CD8-positive, alpha-beta memory T cell (primary cell): ENCODE results near the gene SNX20. TPM values are rescaled to one million over a fixed set of nuclear protein-coding genes. Genes with fewer than 3 reads are reported as not detected.

Experiments used
- CTCF ChIA-PET: fragments of 350-600 bp; sonication (Branson Sonifier 250); formaldehyde crosslinking; loops from one replicate; lab custom pipeline; 2021; ENCODE audit warnings: antibody characterized with exemption; lab: Charles Lee
- POLR2A ChIA-PET: fragments of 350-600 bp; sonication (Branson Sonifier 250); formaldehyde crosslinking; loops from one replicate; lab custom pipeline; 2021; ENCODE audit warnings: antibody characterized with exemption; lab: Charles Lee
- DNase-seq, 5 donors: peaks; one replicate each; pipeline versions ENCODE4 v3.0.0 to v3.0.0-alpha.2; 2020 to 2022; ENCODE audit warnings: mixed read lengths in 1 of 5
- H3K27ac ChIP-seq: one replicate; pipeline ENCODE4 v1.7.0; 2013; ENCODE audit warnings: low read depth, mild to moderate bottlenecking, low read length, moderate library complexity
- H3K27me3 ChIP-seq: 2 replicates; pipeline ENCODE4 v1.7.0; 2013; ENCODE audit warnings: low read length, mild to moderate bottlenecking; ENCODE audit not compliant: insufficient read depth, poor library complexity, severe bottlenecking
- H3K36me3 ChIP-seq: 2 replicates; pipeline ENCODE4 v1.7.0; 2013; ENCODE audit warnings: mild to moderate bottlenecking, low read length, moderate library complexity; ENCODE audit not compliant: insufficient read depth
- H3K4me1 ChIP-seq: 2 replicates; pipeline ENCODE4 v1.7.0; 2013; ENCODE audit warnings: mild to moderate bottlenecking, low read length, moderate library complexity; ENCODE audit not compliant: insufficient read depth
- H3K4me3 ChIP-seq: 2 replicates; pipeline ENCODE4 v1.7.0; 2013; ENCODE audit warnings: mild to moderate bottlenecking, low read length
- H3K9me3 ChIP-seq: 2 replicates; pipeline ENCODE4 v1.7.0; 2013; ENCODE audit warnings: mild to moderate bottlenecking, low read length
- H3K27ac Mint-ChIP-seq, 8 donors: one replicate each; pipeline ENCODE4 v1.8.0; 2020 to 2021; ENCODE audit warnings: mixed read lengths in 8 of 8, mild to moderate bottlenecking in 6 of 8, inconsistent platforms in 3 of 8, moderate library complexity in 3 of 8
- H3K27me3 Mint-ChIP-seq, 2 donors: one replicate each; pipeline ENCODE4 v1.8.0; 2020 to 2021; ENCODE audit warnings: mixed read lengths in 2 of 2, mild to moderate bottlenecking in 1 of 2, moderate library complexity in 1 of 2
- H3K36me3 Mint-ChIP-seq, 3 donors: one replicate each; pipeline ENCODE4 v1.8.0; 2020 to 2021; ENCODE audit warnings: mixed read lengths in 3 of 3, inconsistent platforms in 1 of 3, mild to moderate bottlenecking in 1 of 3
- H3K4me1 Mint-ChIP-seq, 3 donors: one replicate each; pipeline ENCODE4 v1.8.0; 2020 to 2021; ENCODE audit warnings: mixed read lengths in 3 of 3, inconsistent platforms in 1 of 3, mild to moderate bottlenecking in 1 of 3
- H3K4me3 Mint-ChIP-seq, 7 donors: one replicate each; pipeline ENCODE4 v1.8.0; 2020 to 2021; ENCODE audit warnings: mixed read lengths in 7 of 7, mild to moderate bottlenecking in 6 of 7, moderate library complexity in 4 of 7, inconsistent platforms in 2 of 7
- H3K9me3 Mint-ChIP-seq, 5 donors: one replicate each; pipeline ENCODE4 v1.8.0; 2020 to 2022; ENCODE audit warnings: mixed read lengths in 5 of 5, mild to moderate bottlenecking in 3 of 5, moderate library complexity in 2 of 5, inconsistent platforms in 1 of 5
- polyA plus RNA-seq: library from polyadenylated mRNA; unstranded; fragments of 300-500 nt; fragmentation: Illumina TruSeq; gene quantifications from one replicate; pipeline ENCODE4 v1.2.3, GENCODE V29; 2021
- total RNA-seq, 2 experiments: library from RNA; stranded (reverse); gene quantifications; one replicate each; pipeline ENCODE4 v1.2.3, GENCODE V29; 2021

Gene SNX20
- total and polyA plus RNA-seq, 3 experiments from 2014 or later = 25.0 to 61.7 (median 27.8) TPM

- H3K9me3 Mint-ChIP-seq = no peaks in the 10 kb centered on the region
- peak; percentile 73 to 84 (median 76) for DNase-seq
- H3K27me3 ChIP-seq = no peaks in the 10 kb centered on the region
- H3K36me3 ChIP-seq = no peaks in the 10 kb centered on the region
- H3K36me3 Mint-ChIP-seq = peaks cover 3 to 21% (median 7%) of the 10 kb centered on the region in 3 donors
- CTCF ChIA-PET = interaction anchor here (0.6 to 8.1 kb wide), 66 partner anchors 8 to 645 kb away, joined by 3 to 116 read pairs (median 4); partner anchors contain the start of genes BRD7, CNEP1R1, CYLD and HEATR3
- POLR2A ChIA-PET = interaction anchor here (0.6 to 1.1 kb wide), 3 partner anchors 10 to 16 kb away, joined by 3 read pairs; partner anchors contain the start of gene SNX20
- H3K27ac ChIP-seq = peak overlapping the region; percentile 18
- peak overlapping the region in 7 of 8 donors; percentile 61 to 97 (median 83) for H3K27ac Mint-ChIP-seq
- H3K4me3 ChIP-seq = peak overlapping the region; percentile 76
- no peaks in the 10 kb centered on the region for H3K27me3 Mint-ChIP-seq
- no peaks in the 10 kb centered on the region for H3K9me3 ChIP-seq
- peaks cover 29 to 43% (median 38%) of the 10 kb centered on the region in 3 donors for H3K4me1 Mint-ChIP-seq
- peak overlapping the region; percentile 69 to 93 (median 84) for H3K4me3 Mint-ChIP-seq
- H3K4me1 ChIP-seq = peaks cover 30% of the 10 kb centered on the region
Measured at GRCh38 chr16:50665128-50665878, 15.8 kb downstream of the SNX20 start.

- H3K4me3 Mint-ChIP-seq = peak overlapping the region; percentile 26 to 93 (median 84)
- peaks cover 3 to 13% (median 7%) of the 10 kb centered on the region in 3 donors for H3K36me3 Mint-ChIP-seq
- no peaks in the 10 kb centered on the region for H3K27me3 Mint-ChIP-seq
- CTCF ChIA-PET = interaction anchor here (0.8 to 8.1 kb wide), 15 partner anchors 13 to 639 kb away, joined by 3 to 116 read pairs (median 10); partner anchors contain the start of genes CNEP1R1, HEATR3 and SNX20
- peaks cover 30% of the 10 kb centered on the region for H3K4me1 ChIP-seq
- no peak for DNase-seq
- H3K4me1 Mint-ChIP-seq = peaks cover 29 to 43% (median 38%) of the 10 kb centered on the region in 3 donors
- H3K9me3 Mint-ChIP-seq = no peaks in the 10 kb centered on the region
- H3K27ac Mint-ChIP-seq = peak overlapping the region in 2 of 8 donors; percentile 55 to 73
- H3K36me3 ChIP-seq = no peaks in the 10 kb centered on the region
- no peak overlapping the region for H3K27ac ChIP-seq
- POLR2A ChIA-PET = no interaction called here
- no peaks in the 10 kb centered on the region for H3K9me3 ChIP-seq
- H3K27me3 ChIP-seq = no peaks in the 10 kb centered on the region
- no peak overlapping the region for H3K4me3 ChIP-seq
Measured at GRCh38 chr16:50664270-50664669, 16.8 kb downstream of the SNX20 start.

DNA sequence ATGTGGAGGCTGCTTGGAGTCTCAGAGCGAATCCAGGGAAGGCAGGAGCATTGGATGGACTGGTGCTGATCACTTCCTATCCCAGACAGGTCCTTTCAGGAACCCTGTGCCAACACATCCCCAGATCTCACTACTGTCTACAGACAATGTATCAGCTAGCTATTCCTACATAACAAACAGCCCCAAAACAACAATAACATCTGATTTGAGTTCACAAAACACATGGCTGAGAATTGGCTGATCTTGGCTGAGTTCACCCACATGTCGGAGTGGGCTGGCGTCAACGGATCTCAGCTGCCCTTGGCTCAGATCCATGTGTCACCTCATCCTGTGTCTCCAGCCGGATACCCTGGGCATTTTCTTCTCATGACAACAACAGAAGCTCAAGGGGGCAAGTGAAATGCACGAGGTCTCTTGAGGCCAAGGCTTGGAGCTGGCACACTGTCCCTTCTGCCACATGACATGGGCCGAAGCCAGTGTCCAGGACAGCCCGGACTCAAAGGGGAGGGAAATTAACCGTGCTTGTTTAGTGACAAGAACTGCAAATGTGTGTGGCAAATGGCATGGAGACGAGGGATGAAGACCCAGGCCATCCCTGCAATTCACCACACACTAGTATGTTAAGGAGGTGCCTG, 18.7 kb downstream of the SNX20 start:
- POLR2A ChIA-PET = no interaction called here
- Histone ChIP-seq H3K4me3 (no peak overlapping the region), H3K9me3 (no peaks in the 10 kb centered on the region), H3K4me1 (peaks cover 27% of the 10 kb centered on the region), H3K36me3 (no peaks in the 10 kb centered on the region), H3K27ac (no peak overlapping the region), H3K27me3 (no peaks in the 10 kb centered on the region)
- Mint-ChIP-seq H3K27ac (peak overlapping the region in 1 of 8 donors; percentile 60), H3K36me3 (peaks cover 0 to 5% (median 0%) of the 10 kb centered on the region in 3 donors), H3K27me3 (no peaks in the 10 kb centered on the region), H3K9me3 (no peaks in the 10 kb centered on the region), H3K4me1 (peaks cover 20 to 28% (median 26%) of the 10 kb centered on the region in 3 donors), H3K4me3 (no peak overlapping the region)
- no peak for DNase-seq
- CTCF ChIA-PET = interaction anchor here (1.2 to 8.1 kb wide), 4 partner anchors 9 to 637 kb away, joined by 3 to 116 read pairs (median 6); partner anchors contain the start of genes CNEP1R1 and SNX20

DNA sequence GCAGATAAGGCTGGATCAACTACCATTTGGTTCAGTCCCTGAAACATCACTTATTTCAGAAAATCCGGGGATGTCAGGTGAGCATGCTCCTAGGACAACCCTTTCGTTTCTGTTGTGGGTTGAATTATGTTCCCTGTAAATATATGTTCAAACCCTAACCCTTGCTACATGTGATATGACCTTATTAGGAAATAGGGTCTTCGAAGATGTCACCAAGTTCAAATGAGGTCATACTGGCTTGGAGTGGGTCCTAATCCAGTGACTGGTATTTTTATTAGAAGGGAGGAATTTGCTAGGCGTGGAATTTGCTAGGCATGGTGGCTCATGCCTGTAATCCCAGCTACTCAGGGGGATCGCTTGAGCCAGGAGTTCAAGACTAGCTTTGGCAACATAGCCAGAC, 21.3 kb downstream of the SNX20 start:
- Mint-ChIP-seq H3K27me3 (no peaks in the 10 kb centered on the region), H3K36me3 (peaks cover 0 to 5% (median 0%) of the 10 kb centered on the region in 3 donors), H3K4me3 (no peak overlapping the region), H3K27ac (peak overlapping the region in 1 of 8 donors; percentile 40), H3K4me1 (peaks cover 2 to 6% (median 4%) of the 10 kb centered on the region in 3 donors), H3K9me3 (no peaks in the 10 kb centered on the region)
- no peak overlapping the region for H3K27ac ChIP-seq
- DNase-seq = no peak
- CTCF ChIA-PET = interaction anchor here (0.7 kb wide), 1 partner anchor 488 kb away, joined by 3 read pairs; no protein-coding TSS in a partner anchor
- POLR2A ChIA-PET = interaction anchor here (0.6 kb wide), 1 partner anchor 20 kb away, joined by 3 read pairs; no protein-coding TSS in a partner anchor
- no peak overlapping the region for H3K4me3 ChIP-seq
- H3K27me3 ChIP-seq = no peaks in the 10 kb centered on the region
- no peaks in the 10 kb centered on the region for H3K36me3 ChIP-seq
- H3K9me3 ChIP-seq = no peaks in the 10 kb centered on the region
- H3K4me1 ChIP-seq = peaks cover 3% of the 10 kb centered on the region

GRCh38 chr16:50657241-50657640, 23.9 kb downstream of the SNX20 start:
- Mint-ChIP-seq H3K27me3 (no peaks in the 10 kb centered on the region), H3K27ac (no peak overlapping the region), H3K4me3 (no peak overlapping the region), H3K9me3 (no peaks in the 10 kb centered on the region), H3K4me1 (no peaks in the 10 kb centered on the region), H3K36me3 (peaks cover 0 to 2% (median 0%) of the 10 kb centered on the region in 3 donors)
- no peaks in the 10 kb centered on the region for H3K4me1 ChIP-seq
- H3K9me3 ChIP-seq = no peaks in the 10 kb centered on the region
- H3K27me3 ChIP-seq = no peaks in the 10 kb centered on the region
- no peaks in the 10 kb centered on the region for H3K36me3 ChIP-seq
- CTCF ChIA-PET = interaction anchor here (1.1 kb wide), 2 partner anchors 8 to 633 kb away, joined by 4 read pairs; partner anchors contain the start of gene CNEP1R1
- POLR2A ChIA-PET = no interaction called here
- no peak overlapping the region for H3K4me3 ChIP-seq
- H3K27ac ChIP-seq = no peak overlapping the region
- no peak for DNase-seq

- Histone ChIP-seq H3K9me3 (no peaks in the 10 kb centered on the region), H3K4me3 (no peak overlapping the region), H3K4me1 (no peaks in the 10 kb centered on the region), H3K36me3 (no peaks in the 10 kb centered on the region), H3K27ac (no peak overlapping the region), H3K27me3 (no peaks in the 10 kb centered on the region)
- Mint-ChIP-seq H3K36me3 (peaks cover 0 to 2% (median 0%) of the 10 kb centered on the region in 3 donors), H3K4me3 (no peak overlapping the region), H3K27me3 (no peaks in the 10 kb centered on the region), H3K27ac (no peak overlapping the region), H3K4me1 (no peaks in the 10 kb centered on the region), H3K9me3 (no peaks in the 10 kb centered on the region)
- ChIA-PET POLR2A (no interaction called here), CTCF (no interaction called here)
- no peak for DNase-seq
Measured at GRCh38 chr16:50655558-50656055, 25.5 kb downstream of the SNX20 start.

DNA sequence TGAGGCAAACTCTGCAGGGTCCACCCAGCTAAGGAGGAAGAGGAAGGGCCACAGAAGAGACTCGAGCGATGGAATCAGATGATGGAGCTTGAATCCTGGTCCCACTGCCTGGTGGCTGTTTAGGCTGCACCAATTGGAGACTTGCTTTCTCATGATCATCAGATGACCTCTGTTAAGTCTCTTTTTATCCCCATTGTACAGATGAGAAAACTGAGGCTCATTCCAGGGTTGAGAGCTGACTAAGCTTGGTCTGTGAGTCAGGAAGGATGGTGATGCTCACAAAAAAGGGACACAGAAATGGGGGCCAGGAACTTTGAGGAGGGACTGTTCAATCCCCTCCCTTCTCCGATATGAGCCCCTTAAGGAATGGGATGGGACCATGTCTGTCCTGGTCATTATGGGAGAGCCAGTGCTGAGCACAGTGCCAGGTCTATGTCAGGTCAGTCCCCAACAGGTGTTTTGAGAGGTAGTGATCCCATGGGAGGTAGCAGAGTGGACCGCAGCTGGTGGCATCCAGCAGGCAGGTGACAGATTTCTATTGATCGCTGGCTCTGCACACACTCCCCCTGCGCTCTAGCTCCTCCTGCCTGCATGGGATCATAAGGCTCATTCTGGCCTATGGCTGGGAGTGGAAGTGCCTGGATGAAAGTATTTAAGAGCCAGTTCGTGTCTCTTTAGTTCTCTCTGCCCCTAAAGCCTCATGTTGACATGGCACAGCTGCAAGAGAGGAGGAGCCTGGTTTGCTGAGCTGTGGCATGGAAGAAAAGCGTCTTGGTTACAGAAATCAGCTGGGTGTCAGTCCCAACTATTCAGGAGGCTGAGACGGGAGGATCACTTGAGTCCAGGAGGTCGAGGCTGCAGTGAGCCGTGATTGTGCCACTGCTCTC, 27.2 kb downstream of the SNX20 start:
- no peaks in the 10 kb centered on the region for H3K27me3 ChIP-seq

More for the DNA sequence above, 27.2 kb downstream of the SNX20 start:
- Histone ChIP-seq H3K9me3 (no peaks in the 10 kb centered on the region), H3K4me1 (no peaks in the 10 kb centered on the region), H3K4me3 (no peak overlapping the region), H3K36me3 (no peaks in the 10 kb centered on the region), H3K27ac (no peak overlapping the region)
- ChIA-PET POLR2A (no interaction called here), CTCF (interaction anchor here (1.0 kb wide), 2 partner anchors 13 to 18 kb away, joined by 3 to 5 read pairs; no protein-coding TSS in a partner anchor)
- Mint-ChIP-seq H3K27me3 (no peaks in the 10 kb centered on the region), H3K9me3 (no peaks in the 10 kb centered on the region), H3K36me3 (peaks cover 0 to 4% (median 0%) of the 10 kb centered on the region in 3 donors), H3K4me3 (no peak overlapping the region), H3K4me1 (no peaks in the 10 kb centered on the region), H3K27ac (peak overlapping the region in 1 of 8 donors; percentile 44)
- DNase-seq = no peak
